AG04450 (cell line): ENCODE data around the gene SS18L1. TPM values are rescaled to one million over a fixed set of nuclear protein-coding genes. Genes with fewer than 3 reads are reported as not detected.

Experiments used
- CTCF ChIA-PET: fragments of 300-600, 350-600 bp; formaldehyde crosslinking; extraction: SDS; loops from one replicate; lab custom pipeline; 2022; ENCODE audit warnings: antibody characterized with exemption, inconsistent platforms; lab: Charles Lee
- POLR2A ChIA-PET: fragments of 350-600 bp; formaldehyde crosslinking; extraction: SDS; loops from one replicate; lab custom pipeline; 2021; ENCODE audit warnings: antibody characterized with exemption, inconsistent platforms; lab: Yijun Ruan, JAX
- DNase-seq: peaks from one replicate; pipeline ENCODE4 v3.0.0-alpha.2; 2011; ENCODE audit warnings: low read depth, low spot score
- H3K27ac ChIP-seq: one replicate; pipeline ENCODE4 v1.5.1; 2012; ENCODE audit warnings: low read depth, low read length, control low read depth
- H3K27me3 ChIP-seq: one replicate; pipeline ENCODE4 v1.6.0; 2012; ENCODE audit warnings: low read length; ENCODE audit not compliant: control insufficient read depth, insufficient read depth
- H3K4me3 ChIP-seq: 2 replicates; pipeline ENCODE4 v1.5.1; 2011; ENCODE audit warnings: mild to moderate bottlenecking, low read depth, low read length, control low read depth
- H3K9me3 ChIP-seq: 2 replicates; pipeline ENCODE4 v1.5.1; 2012; ENCODE audit warnings: low read length; ENCODE audit not compliant: control insufficient read depth, insufficient read depth
- polyA plus RNA-seq: library from polyadenylated mRNA; depleted of rRNA; stranded (reverse); fragments of >200 nt; gene quantifications from 2 replicates; pipeline ENCODE4 v1.2.3, GENCODE V29; 2011
- TF ChIP-seq, protein P1 (sequence below): IDR thresholded peaks from 2 replicates; pipeline ENCODE4 v1.5.1; 2011; ENCODE audit warnings: low read depth, low read length, control low read depth, inconsistent platforms

SS18L1 gene
- polyA plus RNA-seq, 1 experiment, result 6.8 TPM

DNA sequence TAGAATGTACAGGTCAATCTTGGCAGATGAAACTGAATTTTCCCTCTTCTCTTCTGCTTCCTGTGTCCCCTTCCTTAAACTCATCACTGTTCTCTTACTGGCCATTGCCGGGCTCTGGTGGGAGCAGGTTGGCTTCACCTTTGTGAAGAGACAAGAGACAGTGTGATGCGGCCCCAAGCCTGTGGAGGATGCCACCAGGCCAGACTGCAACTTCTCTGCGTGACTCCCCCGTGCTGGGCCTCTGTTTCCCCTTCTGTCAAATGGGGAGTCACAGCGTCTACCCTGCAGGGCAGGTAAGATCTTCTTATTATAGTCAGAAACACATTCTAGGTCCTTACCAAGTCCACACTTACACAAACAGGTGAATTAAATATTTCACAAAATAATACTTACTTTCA is 23.2 kb upstream of the SS18L1 start:
- POLR2A ChIA-PET, result interaction anchor here (1.5 to 2.7 kb wide), 2 partner anchors 20 to 54 kb away, joined by 4 to 27 read pairs; partner anchors contain the start of gene TAF4
- CTCF ChIA-PET, result no interaction called here
- H3K9me3 ChIP-seq, result peaks cover 10% of the 10 kb centered on the region
- H3K27me3 ChIP-seq, result peaks cover 25% of the 10 kb centered on the region
- no peak overlapping the region for H3K4me3 ChIP-seq
- DNase-seq, result no peak
- TF ChIP-seq, protein P1, sequence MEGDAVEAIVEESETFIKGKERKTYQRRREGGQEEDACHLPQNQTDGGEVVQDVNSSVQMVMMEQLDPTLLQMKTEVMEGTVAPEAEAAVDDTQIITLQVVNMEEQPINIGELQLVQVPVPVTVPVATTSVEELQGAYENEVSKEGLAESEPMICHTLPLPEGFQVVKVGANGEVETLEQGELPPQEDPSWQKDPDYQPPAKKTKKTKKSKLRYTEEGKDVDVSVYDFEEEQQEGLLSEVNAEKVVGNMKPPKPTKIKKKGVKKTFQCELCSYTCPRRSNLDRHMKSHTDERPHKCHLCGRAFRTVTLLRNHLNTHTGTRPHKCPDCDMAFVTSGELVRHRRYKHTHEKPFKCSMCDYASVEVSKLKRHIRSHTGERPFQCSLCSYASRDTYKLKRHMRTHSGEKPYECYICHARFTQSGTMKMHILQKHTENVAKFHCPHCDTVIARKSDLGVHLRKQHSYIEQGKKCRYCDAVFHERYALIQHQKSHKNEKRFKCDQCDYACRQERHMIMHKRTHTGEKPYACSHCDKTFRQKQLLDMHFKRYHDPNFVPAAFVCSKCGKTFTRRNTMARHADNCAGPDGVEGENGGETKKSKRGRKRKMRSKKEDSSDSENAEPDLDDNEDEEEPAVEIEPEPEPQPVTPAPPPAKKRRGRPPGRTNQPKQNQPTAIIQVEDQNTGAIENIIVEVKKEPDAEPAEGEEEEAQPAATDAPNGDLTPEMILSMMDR, result no peak
- H3K27ac ChIP-seq, result no peak overlapping the region

DNA sequence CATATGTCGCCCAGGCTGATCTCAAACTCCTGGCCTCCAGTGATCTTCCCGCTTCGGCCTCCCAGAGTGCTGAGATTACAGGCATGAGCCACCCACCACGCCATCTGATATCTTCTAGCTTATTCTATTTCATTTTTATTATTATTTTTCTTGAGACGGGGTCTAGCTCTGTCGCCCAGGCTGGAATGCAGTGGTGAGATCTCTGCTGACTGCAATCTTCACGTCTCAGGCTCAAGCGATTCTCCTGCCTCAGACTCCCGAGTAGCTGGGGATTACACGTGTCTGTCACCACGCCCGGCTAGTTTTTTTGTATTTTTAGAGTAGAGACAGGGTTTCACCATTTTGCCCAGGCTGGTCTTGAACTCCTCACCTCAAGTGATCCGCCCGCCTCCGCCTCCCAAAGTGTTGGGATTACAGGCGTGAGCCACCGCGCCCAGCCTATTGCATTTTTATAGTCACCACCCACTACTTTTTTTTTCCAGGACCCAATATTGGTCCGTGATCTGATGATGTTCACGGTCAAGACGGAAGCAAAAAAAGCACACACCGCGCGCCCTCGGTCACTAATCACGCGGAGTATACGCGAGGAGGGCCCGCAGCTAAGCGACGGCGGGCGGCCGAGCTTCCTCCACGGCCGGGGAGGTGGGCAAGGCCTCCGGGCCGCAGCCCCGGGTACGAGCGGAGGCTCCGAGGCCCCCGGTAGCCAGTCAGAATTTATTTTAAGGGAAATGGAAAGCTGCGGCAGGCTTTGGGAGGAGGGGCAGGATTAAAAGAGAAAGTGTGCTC is 22.4 kb upstream of the SS18L1 start:
- CTCF ChIA-PET, result interaction anchor here (0.5 to 1.2 kb wide), 3 partner anchors 95 to 111 kb away, joined by 3 read pairs; no protein-coding TSS in a partner anchor
- TF ChIP-seq, protein P1, result no peak
- POLR2A ChIA-PET, result interaction anchor here (0.7 to 2.7 kb wide), 10 partner anchors 14 to 254 kb away, joined by 3 to 27 read pairs (median 4); partner anchors contain the start of gene TAF4
- Histone ChIP-seq H3K4me3 (peak overlapping the region; percentile 74), H3K27me3 (peaks cover 21% of the 10 kb centered on the region), H3K27ac (peak overlapping the region; percentile 89), H3K9me3 (peaks cover 10% of the 10 kb centered on the region)
- DNase-seq, result no peak

DNA sequence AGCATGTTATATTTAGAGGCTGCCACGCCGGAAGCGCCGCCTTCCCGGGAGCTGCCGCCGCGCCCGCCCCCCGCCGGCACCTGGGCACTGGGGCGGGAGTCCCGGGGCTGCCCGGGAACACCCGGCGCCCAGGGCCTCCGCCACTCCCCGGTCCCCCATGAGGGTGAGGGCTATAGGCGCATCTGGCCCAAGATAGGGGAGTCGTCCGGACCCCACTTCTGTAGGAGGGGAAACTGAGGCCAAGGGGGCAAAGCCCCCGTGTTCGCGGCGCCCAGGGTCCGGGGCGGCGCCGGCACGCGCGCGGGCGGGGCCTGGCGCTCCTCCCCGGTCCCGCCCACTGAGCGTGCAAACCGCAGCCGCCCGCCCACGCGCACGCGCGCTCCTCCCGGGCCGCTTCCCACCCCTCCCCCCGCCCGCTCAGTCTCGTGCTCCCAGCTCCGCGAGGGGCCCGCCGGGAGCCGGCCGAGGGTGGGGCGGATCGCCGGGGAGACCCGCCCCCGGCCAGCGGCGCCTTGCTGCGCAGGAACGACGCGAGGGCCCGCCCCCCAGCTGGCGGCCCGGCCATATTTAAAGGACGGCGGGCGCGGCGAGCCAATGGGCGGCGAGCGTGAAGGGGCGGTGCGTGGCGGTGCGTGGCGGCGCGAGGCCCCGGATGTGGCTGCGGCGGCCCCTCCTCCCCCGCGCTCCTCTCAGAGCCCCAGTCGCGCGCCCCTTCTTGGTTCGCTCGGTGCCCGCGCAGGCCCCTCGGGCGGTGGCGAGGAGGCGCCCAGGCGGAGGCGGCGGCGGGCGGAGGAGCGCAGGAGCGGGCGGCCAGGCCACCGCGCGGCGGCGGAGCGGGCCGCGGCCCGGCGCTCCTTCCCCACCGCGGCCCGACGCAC is 21.6 kb upstream of the SS18L1 start, which contains the start of gene LSM14B:
Gene LSM14B, plus strand, starts transcription at position 700 of the 878 bp plus-strand sequence. CDS start 192 bp downstream, outside the sequence.
- ChIA-PET CTCF (interaction anchor here (0.7 to 1.2 kb wide), 2 partner anchors 96 to 112 kb away, joined by 3 read pairs; no protein-coding TSS in a partner anchor), POLR2A (interaction anchor here (0.6 to 2.7 kb wide), 10 partner anchors 13 to 323 kb away, joined by 3 to 27 read pairs (median 4); partner anchors contain the start of gene TAF4)
- peaks cover 5% of the 10 kb centered on the region; the same call in 1 of the 2 replicates for H3K9me3 ChIP-seq
- TF ChIP-seq, protein P1, result no peak
- H3K4me3 ChIP-seq, result peak within 1 kb of the TSS; percentile 82
- H3K27ac ChIP-seq, result peak within 1 kb of the TSS; percentile 89
- peaks cover 17% of the 10 kb centered on the region for H3K27me3 ChIP-seq
- DNase-seq, result peak; percentile 87

DNA sequence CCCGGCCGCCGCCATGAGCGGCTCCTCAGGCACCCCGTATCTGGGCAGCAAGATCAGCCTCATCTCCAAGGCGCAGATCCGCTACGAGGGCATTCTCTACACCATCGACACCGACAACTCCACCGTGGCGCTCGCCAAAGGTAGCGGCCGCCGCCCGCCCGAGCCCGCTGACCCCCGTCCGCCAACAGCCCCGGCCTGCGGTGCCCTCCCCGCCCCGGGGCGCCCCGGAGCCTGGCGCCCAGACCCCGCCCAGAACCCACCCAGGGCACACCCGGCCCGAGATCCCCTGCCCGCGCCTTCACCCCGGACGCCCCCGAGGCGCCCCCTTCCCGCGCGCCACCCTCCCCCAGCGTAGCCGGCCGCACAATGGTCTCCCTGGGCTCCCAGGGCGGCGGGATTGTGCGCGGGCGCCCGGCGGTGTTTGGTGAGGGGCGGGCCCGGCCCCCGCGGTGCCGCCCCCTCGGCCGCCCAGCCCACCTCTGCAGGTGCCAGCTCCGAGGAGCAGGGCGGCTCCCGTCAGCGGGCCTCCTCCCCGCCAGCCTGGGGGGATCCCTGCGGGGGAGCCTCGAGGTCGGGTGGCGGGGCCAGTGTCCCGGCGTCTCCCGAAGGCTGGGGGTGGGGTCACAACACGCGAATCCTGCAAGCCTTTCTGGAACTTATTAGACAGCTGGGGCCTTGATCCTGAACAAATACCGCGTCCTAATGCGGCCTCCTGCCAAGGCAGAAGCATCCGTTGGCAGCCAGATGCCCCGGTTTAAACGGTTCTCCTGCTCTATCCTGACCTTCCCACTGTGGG is 20.7 kb upstream of the SS18L1 start:
- no peak overlapping the region for H3K27ac ChIP-seq
- TF ChIP-seq, protein P1, result no peak
- H3K9me3 ChIP-seq, result no peaks in the 10 kb centered on the region; the same call in 1 of the 2 replicates
- ChIA-PET POLR2A (interaction anchor here (0.6 to 2.7 kb wide), 7 partner anchors 12 to 324 kb away, joined by 3 to 27 read pairs (median 3); partner anchors contain the start of gene TAF4), CTCF (interaction anchor here (1.0 to 1.5 kb wide), 5 partner anchors 13 to 113 kb away, joined by 3 to 7 read pairs (median 4); no protein-coding TSS in a partner anchor)
- no peak for DNase-seq
- peak overlapping the region; percentile 82 for H3K4me3 ChIP-seq
- H3K27me3 ChIP-seq, result peaks cover 9% of the 10 kb centered on the region
